GM19023 (cell line): Measurements from ENCODE around the gene PLK5.
"Not testable (repeated sequence)": the region's sequence is repeated elsewhere in the genome, so short reads cannot be mapped to it uniquely, and the experiment has no call there.

Experiments
- ATAC-seq: cut with Tn5 transposase; IDR thresholded peaks from one replicate; pipeline ENCODE4 v1.9.1; 2021; ENCODE audit warnings: mild to moderate bottlenecking, moderate library complexity; ENCODE audit not compliant: unreplicated experiment

Gene PLK5

GRCh38 chr19:1507763-1508506 lies 15.9 kb upstream of the PLK5 start:
- no peak for ATAC-seq

DNA sequence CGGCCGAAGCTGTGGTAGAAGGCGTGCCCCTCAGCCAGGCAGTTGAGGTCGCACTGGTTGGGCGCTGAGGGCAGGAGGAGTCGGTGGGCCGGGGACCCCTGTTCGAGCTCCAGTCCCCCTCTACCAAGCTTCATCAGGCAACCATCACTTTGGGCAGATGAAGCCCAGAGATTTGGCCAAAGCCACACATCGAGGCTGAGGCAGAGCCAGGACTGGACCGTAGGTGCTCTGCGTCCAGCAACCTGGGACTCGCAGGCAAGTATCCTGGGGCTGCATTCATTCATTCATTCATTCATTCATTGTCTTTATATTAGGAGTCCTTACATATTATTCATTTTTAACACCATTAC lies 15.4 kb upstream of the PLK5 start:
- ATAC-seq, result no peak

DNA sequence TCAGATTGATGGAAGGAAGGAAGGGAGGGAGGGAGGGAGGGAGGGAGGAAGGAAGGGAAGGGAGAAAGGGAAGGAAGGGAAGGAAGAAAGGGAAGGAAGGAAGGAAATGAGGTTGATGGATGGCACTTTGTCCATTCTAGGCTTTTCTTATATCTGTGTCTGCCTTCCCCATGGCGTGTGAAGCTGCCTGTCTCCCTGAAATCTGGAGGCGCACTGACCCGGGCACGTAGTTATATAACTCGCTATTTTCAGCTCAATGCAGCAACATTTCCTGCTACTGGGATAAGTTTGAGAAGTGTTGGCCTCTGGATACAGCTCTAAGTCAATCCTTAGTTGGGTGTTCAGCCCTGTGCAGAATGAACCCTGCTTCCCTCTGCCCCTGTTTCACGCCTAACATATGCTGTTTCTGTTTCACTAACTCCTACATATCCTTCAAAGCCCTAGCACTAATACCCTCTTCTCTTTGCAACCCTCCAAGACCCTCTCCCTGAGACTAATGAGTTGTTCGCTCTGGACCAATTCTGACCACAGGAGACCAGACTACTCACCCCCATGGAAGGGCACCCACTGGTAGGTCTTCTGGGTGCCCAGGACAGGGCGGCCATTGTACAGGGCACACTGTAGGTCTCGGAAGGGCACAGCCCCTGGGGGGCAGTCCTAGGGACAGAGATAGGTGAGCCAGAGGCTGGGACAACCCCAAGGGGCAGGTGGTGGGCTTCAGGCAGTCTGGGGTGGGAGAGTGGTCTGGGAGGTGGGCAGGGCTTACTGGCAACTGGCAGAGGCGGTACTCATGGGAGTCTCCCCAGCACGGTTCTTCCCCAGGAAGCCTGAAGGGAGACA lies 14.1 kb upstream of the PLK5 start:
- no peak for ATAC-seq

- no peak for ATAC-seq
These were observed 13.5 kb upstream of the PLK5 start for GRCh38 chr19:1510442-1510806.

- ATAC-seq, result no peak
These were observed 13.1 kb upstream of the PLK5 start for GRCh38 chr19:1510807-1511206.

DNA sequence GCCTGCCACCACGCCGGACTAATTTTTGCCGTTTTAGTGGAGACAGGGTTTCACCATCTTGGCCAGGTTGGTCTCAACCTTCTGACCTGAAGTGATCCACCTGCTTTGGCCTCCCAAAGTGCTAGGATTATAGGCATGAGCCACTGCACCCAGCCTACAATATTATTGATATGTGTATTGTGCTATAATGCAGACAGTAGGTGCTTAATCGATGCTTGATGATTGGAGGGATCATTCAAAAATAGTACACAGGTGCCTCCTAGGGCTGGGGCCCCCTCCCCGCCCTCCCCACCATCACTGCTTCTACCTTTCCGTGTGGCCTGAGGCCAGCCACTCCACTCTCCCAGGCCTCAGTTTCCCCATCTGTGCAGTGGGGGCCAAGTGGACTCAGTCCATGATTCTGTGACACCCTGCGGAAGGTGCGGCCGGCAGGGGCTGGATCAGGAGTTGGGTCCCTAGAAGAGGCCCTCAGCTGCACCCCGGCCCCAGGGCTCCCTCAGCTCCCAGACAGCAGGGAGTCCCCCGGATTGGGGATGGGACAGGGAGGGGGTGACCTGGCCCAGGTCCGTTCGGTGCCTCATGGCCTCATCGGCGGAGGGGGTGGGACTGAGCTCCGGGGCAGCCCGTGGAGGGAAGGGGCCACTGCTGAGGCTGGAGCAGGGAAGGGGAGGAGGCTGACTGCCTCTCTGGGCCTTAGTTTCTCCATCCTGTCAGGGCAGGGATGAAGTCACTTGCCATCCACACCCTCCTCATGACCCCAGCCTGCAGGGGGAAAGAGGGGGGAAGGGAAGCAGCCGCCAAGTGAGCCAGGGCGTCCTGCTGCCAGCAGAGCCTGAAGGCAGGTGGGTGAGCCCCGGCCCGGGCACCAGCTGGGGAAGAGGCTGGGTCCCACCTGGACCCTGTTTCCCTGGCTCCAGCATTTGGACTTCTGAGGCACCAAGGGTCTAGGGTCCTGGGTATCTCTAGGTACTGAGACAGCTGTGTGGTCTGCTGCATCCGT lies 12.3 kb upstream of the PLK5 start:
- ATAC-seq, result no peak

GRCh38 chr19:1512671-1513498 lies 11.0 kb upstream of the PLK5 start, which contains the start of gene ADAMTSL5:
TSS of gene ADAMTSL5 (minus strand) at chr19:1513019. CDS start at chr19:1510943, 2,076 bp downstream.
- no peak for ATAC-seq

GRCh38 chr19:1513499-1514294 lies 10.2 kb upstream of the PLK5 start:
- ATAC-seq, result no peak

DNA sequence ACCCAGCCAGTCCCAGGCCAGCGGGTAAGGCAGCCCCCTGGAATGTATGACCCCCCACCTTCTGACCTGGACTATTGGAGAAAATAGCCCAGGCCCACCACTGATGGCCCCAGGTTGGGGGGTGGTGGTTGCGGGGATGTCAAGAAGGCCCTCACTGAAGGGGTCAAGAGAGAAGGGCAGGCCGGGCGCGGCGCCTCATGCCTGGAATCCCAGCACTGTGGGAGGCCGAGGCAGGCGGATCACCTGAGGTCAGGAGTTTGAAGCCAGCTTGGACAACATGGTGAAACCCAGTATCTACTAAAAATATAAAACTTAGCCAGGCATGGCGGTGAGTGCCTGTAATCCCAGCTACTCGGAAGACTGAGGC lies 9.6 kb upstream of the PLK5 start:
- ATAC-seq, result no peak

- no peak for ATAC-seq
These were observed 8.7 kb upstream of the PLK5 start for GRCh38 chr19:1514986-1515721.

- no peak for ATAC-seq
These were observed 7.5 kb upstream of the PLK5 start for GRCh38 chr19:1516395-1516753.

DNA sequence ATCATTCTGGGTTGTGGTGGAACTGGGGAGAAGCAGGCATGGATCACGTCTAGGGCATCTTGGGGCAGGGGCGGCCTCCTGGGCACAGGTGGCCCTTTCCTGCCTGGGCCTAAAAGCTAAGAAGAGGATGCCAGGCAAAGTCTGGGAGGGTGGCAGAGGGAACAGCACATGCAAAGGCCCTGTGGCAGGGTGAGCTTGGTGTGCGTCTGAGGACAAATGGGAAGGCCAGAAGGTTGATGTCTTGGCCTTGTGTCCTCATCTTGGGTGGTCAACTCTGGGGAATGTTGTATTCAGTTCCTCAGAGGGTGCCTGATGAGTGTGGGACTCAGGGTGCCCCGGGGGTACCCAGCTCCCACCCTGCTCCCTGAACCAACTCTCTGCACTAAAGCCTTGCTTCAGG lies 5.4 kb upstream of the PLK5 start:
- ATAC-seq, result no peak

DNA sequence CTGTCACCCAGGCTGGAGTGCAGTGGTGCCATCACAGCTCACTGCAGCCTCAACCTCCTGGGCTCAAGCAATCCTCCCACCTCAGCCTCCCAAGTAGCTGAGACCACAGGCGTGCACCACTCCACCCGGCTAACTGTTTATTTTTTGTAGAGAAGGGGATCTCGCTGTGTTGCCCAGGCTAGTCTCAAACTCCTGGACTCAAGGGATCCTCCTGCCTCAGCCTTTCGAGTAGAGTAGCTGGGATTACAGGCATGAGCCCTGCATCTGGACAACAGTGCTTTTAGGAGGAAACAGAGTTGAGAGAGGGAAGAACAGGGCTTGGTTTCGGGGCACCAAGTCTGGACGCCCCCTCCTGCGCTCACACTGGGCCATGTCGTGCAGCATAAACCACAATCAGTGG lies 4.1 kb upstream of the PLK5 start:
- ATAC-seq, result not testable (repeated sequence)

- ATAC-seq, result no peak
These were observed 3.6 kb upstream of the PLK5 start for GRCh38 chr19:1520203-1520780.

GRCh38 chr19:1521636-1522035 lies 2.2 kb upstream of the PLK5 start:
- no peak for ATAC-seq

- no peak for ATAC-seq
These were observed 1.8 kb upstream of the PLK5 start for GRCh38 chr19:1522061-1522460.

DNA sequence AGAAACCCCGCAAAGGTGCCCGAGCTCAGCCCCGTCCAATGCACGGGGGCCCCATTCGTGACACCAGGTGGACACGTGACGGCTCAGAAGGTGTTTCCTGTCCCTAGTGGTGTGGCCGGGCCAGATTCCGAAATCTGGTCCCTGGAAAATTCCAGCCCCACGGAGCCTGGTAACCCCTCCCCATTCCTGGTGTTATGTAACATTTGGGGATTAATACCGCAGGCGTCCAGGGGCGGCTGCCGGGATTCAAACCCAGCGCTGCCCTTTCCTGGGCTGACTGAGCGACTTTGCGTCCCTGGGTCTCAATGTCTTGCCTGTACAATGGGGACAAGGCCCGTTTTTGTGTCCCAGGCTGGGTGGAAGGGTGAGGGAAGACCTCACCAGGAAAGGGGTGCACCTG lies 1.0 kb upstream of the PLK5 start:
- no peak for ATAC-seq

DNA sequence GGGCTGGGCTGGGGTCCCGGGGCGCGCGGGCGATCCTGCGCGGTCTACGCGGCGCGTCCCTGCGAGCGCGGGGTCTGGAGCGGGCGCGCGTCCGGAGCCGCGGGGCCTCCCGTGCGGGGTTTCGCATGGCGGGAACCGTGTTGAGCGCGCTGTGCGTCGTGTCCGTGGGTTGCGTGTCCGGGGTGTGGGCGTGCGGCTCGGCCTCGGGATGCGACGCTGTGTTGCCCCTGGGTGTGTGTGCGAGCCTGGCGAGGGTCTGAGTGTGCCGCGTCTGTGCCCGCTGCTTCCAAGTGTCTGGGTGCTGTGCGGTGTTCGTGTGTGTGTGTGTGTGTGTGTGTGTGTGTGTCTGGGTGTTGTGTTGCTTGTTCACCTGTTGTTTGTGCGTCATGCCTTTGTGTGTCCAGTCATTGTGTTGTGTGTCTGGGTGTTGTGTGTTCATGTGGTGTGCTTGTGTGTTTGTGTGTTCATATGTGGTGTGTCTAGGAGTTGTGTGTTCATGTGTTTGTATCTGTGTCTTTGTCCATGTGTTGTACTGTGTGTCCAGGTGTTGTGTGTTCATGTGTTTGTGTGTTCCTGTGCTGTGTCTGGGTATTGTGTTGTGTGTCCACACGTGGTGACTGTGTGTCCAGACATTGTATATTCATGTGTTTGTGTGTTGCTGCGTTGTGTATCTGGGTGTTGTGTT lies 552 bp downstream of the PLK5 start:
- ATAC-seq, result no peak
